Neural cell (in vitro differentiated cells): ENCODE data around the gene EGLN1. TPM values are rescaled to one million over a fixed set of nuclear protein-coding genes. Genes with fewer than 3 reads are reported as not detected.
A peak's percentile ranks its signal among the peaks of the same experiment; 100 is the strongest.

Source experiments
- H2AFZ ChIP-seq: fragments of 200-600, 300-800 bp; sonication (generic), shearing (Covaris generic); 2 replicates; pipeline ENCODE4 v1.6.0; 2014; ENCODE audit warnings: low read depth, mild to moderate bottlenecking, antibody characterized with exemption, low read length, moderate library complexity
- H3F3A ChIP-seq: fragments of 200-600 bp; shearing (Covaris generic); 2 replicates; pipeline ENCODE4 v1.6.1; 2016; ENCODE audit warnings: mild to moderate bottlenecking, moderate library complexity, mixed read lengths, antibody characterized with exemption, low read length; ENCODE audit not compliant: insufficient read depth, poor library complexity, severe bottlenecking
- H3K27ac ChIP-seq: fragments of 200-600, 300-800 bp; sonication (generic), shearing (Covaris generic); 2 replicates; pipeline ENCODE4 v1.5.1; 2014; ENCODE audit warnings: mild to moderate bottlenecking, low read length, moderate library complexity
- H3K27me3 ChIP-seq: fragments of 300-800, 200-600 bp; sonication (generic), shearing (Covaris generic); 2 replicates; pipeline ENCODE4 v1.6.0; 2014; ENCODE audit warnings: mild to moderate bottlenecking, low read depth, low read length, moderate library complexity; ENCODE audit not compliant: insufficient read depth
- H3K36me3 ChIP-seq: fragments of 300-800, 200-600 bp; sonication (generic), shearing (Covaris generic); 2 replicates; pipeline ENCODE4 v1.5.1; 2014; ENCODE audit warnings: mild to moderate bottlenecking, antibody characterized with exemption, low read length, moderate library complexity; ENCODE audit not compliant: insufficient read depth
- H3K4me2 ChIP-seq: fragments of 300-800, 200-600 bp; sonication (generic), shearing (Covaris generic); 2 replicates; pipeline ENCODE4 v1.6.0; 2014; ENCODE audit warnings: mild to moderate bottlenecking, low read length
- H3K4me3 ChIP-seq: fragments of 300-800, 200-600 bp; sonication (generic), shearing (Covaris generic); 2 replicates; pipeline ENCODE4 v1.5.1; 2014; ENCODE audit warnings: mild to moderate bottlenecking, low read length, moderate library complexity
- H3K79me2 ChIP-seq: fragments of 200-600 bp; shearing (Covaris generic); replicated peaks from 2 replicates; pipeline ENCODE4 v1.6.0; 2014; ENCODE audit warnings: mild to moderate bottlenecking, low read length, moderate library complexity; ENCODE audit not compliant: insufficient read depth
- H3K9ac ChIP-seq: fragments of 300-800, 200-600 bp; sonication (generic), shearing (Covaris generic); 2 replicates; pipeline ENCODE4 v1.6.1; 2016; ENCODE audit warnings: mild to moderate bottlenecking, low read length, mixed read lengths
- H3K9me2 ChIP-seq: fragments of 200-600 bp; shearing (Covaris generic); 2 replicates; pipeline ENCODE4 v1.6.1; 2016; ENCODE audit warnings: mild to moderate bottlenecking, low read length, mixed read lengths; ENCODE audit not compliant: insufficient read depth
- H3K9me3 ChIP-seq: fragments of 200-600, 300-800 bp; sonication (generic), shearing (Covaris generic); 2 replicates; pipeline ENCODE4 v1.6.1; 2016; ENCODE audit warnings: mild to moderate bottlenecking, mixed run types, low read length, moderate library complexity, mixed read lengths
- H4K20me1 ChIP-seq: fragments of 200-600 bp; shearing (Covaris generic); 2 replicates; pipeline ENCODE4 v1.6.1; 2016; ENCODE audit warnings: mild to moderate bottlenecking, mixed run types; ENCODE audit not compliant: insufficient read depth
- EP300 ChIP-seq: fragments of 450-650 bp; conservative IDR thresholded peaks from 2 replicates; pipeline ENCODE4 v1.6.1; 2014; ENCODE audit warnings: antibody characterized with exemption, mild to moderate bottlenecking, moderate library complexity; ENCODE audit not compliant: poor library complexity, severe bottlenecking
- EZH2 ChIP-seq: fragments of 200-600, 300-800 bp; shearing (Covaris generic), sonication (generic); IDR thresholded peaks from 2 replicates; pipeline ENCODE4 v1.6.1; 2014; ENCODE audit warnings: antibody characterized with exemption, low read length, borderline replicate concordance, mild to moderate bottlenecking; ENCODE audit not compliant: insufficient read depth, poor library complexity, severe bottlenecking
- MXI1 ChIP-seq: fragments of 450-650 bp; conservative IDR thresholded peaks from 2 replicates; pipeline ENCODE4 v1.6.1; 2014; ENCODE audit warnings: antibody characterized with exemption, mild to moderate bottlenecking; ENCODE audit not compliant: poor library complexity, severe bottlenecking
- POLR2AphosphoS5 ChIP-seq: IDR thresholded peaks from 2 replicates; pipeline ENCODE4 v1.6.1; 2012
- RAD21 ChIP-seq: fragments of 450-650 bp; conservative IDR thresholded peaks from 2 replicates; pipeline ENCODE4 v1.6.1; 2014; ENCODE audit warnings: antibody characterized with exemption, mild to moderate bottlenecking, moderate library complexity
- SMC3 ChIP-seq: fragments of 450-650 bp; conservative IDR thresholded peaks from 2 replicates; pipeline ENCODE4 v1.6.1; 2014; ENCODE audit warnings: antibody characterized with exemption, mild to moderate bottlenecking, moderate library complexity; ENCODE audit not compliant: poor library complexity
- TAF1 ChIP-seq: IDR thresholded peaks from 2 replicates; pipeline ENCODE4 v1.6.1; 2012; ENCODE audit warnings: low read depth
- polyA plus RNA-seq: library from polyadenylated mRNA; depleted of rRNA; stranded (reverse); fragments of >200 nt; gene quantifications from 2 replicates; pipeline ENCODE4 v1.2.3, GENCODE V29; 2014
- TF ChIP-seq, protein P1 (sequence below): fragments of 450-650 bp; IDR thresholded peaks from 2 replicates; pipeline ENCODE4 v1.5.1; 2014; ENCODE audit warnings: antibody characterized with exemption, mild to moderate bottlenecking, moderate library complexity; ENCODE audit not compliant: poor library complexity, severe bottlenecking
- TF ChIP-seq, protein P2 (sequence below): IDR thresholded peaks from 2 replicates; pipeline ENCODE4 v1.6.1; 2012; ENCODE audit warnings: borderline replicate concordance

The EGLN1 gene
- polyA plus RNA-seq, 1 donor from 2014 or later, result 33.2 TPM

DNA sequence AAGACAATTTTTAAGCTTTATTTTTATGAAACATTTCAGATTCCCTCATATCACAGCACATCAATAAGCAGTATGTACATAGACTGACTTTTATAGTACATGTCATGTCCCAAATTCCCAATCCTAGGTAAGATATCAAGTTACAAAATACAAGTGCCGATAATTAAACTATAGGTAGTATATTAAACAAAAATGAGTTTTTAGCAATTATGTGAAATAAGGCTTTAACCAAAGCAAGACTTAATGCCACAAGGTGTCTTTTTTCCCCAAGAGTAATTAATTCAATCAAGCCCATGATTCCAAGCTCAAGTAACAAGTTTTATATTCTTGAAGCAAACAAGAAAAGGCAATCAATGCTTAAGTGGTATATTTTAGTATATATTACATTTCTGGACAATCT, 89.3 kb downstream of the EGLN1 start:
- no peaks in the 10 kb centered on the region for H3K27me3 ChIP-seq
- H3K36me3 ChIP-seq, result no peaks in the 10 kb centered on the region
- H3K4me2 ChIP-seq, result peak overlapping the region; percentile 99
- peaks cover 47% of the 10 kb centered on the region for H3K79me2 ChIP-seq
- peak overlapping the region; percentile 85 for H3K4me3 ChIP-seq
- H3K27ac ChIP-seq, result no peak overlapping the region
- H3K9ac ChIP-seq, result no peak overlapping the region
- H4K20me1 ChIP-seq, result peaks cover 3% of the 10 kb centered on the region
- peaks cover 7% of the 10 kb centered on the region for H3F3A ChIP-seq
- no peak overlapping the region for H2AFZ ChIP-seq
- TF ChIP-seq POLR2AphosphoS5, result no peak
- no peak for TF ChIP-seq MXI1
- no peak for TF ChIP-seq EP300
- TF ChIP-seq, protein P1, sequence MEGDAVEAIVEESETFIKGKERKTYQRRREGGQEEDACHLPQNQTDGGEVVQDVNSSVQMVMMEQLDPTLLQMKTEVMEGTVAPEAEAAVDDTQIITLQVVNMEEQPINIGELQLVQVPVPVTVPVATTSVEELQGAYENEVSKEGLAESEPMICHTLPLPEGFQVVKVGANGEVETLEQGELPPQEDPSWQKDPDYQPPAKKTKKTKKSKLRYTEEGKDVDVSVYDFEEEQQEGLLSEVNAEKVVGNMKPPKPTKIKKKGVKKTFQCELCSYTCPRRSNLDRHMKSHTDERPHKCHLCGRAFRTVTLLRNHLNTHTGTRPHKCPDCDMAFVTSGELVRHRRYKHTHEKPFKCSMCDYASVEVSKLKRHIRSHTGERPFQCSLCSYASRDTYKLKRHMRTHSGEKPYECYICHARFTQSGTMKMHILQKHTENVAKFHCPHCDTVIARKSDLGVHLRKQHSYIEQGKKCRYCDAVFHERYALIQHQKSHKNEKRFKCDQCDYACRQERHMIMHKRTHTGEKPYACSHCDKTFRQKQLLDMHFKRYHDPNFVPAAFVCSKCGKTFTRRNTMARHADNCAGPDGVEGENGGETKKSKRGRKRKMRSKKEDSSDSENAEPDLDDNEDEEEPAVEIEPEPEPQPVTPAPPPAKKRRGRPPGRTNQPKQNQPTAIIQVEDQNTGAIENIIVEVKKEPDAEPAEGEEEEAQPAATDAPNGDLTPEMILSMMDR, result no peak
- no peak for TF ChIP-seq EZH2
- TF ChIP-seq, protein P2, sequence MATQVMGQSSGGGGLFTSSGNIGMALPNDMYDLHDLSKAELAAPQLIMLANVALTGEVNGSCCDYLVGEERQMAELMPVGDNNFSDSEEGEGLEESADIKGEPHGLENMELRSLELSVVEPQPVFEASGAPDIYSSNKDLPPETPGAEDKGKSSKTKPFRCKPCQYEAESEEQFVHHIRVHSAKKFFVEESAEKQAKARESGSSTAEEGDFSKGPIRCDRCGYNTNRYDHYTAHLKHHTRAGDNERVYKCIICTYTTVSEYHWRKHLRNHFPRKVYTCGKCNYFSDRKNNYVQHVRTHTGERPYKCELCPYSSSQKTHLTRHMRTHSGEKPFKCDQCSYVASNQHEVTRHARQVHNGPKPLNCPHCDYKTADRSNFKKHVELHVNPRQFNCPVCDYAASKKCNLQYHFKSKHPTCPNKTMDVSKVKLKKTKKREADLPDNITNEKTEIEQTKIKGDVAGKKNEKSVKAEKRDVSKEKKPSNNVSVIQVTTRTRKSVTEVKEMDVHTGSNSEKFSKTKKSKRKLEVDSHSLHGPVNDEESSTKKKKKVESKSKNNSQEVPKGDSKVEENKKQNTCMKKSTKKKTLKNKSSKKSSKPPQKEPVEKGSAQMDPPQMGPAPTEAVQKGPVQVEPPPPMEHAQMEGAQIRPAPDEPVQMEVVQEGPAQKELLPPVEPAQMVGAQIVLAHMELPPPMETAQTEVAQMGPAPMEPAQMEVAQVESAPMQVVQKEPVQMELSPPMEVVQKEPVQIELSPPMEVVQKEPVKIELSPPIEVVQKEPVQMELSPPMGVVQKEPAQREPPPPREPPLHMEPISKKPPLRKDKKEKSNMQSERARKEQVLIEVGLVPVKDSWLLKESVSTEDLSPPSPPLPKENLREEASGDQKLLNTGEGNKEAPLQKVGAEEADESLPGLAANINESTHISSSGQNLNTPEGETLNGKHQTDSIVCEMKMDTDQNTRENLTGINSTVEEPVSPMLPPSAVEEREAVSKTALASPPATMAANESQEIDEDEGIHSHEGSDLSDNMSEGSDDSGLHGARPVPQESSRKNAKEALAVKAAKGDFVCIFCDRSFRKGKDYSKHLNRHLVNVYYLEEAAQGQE, result no peak
- no peak for TF ChIP-seq RAD21
- TF ChIP-seq TAF1, result no peak
- TF ChIP-seq SMC3, result no peak
- no peaks in the 10 kb centered on the region for H3K9me3 ChIP-seq
- no peaks in the 10 kb centered on the region for H3K9me2 ChIP-seq

DNA sequence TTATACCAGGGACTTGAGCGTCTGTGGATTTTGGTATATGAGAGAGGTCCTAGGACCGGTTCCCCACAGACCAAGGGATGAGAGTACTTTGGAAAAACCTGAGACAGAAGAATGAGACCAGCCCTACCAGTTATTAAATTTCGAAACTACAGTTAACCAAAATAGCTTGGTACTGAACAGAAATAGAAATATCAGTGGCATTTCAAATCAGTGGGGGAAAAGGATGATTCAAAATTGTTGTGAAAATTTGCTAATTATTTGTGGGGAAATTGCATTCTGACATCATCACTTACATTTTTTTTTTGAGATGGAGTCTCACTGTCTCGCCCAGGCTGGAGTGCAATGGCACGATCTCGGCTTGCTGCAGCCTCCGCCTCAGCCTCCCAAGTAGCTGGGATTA, 92.6 kb downstream of the EGLN1 start:
- no peaks in the 10 kb centered on the region for H3K27me3 ChIP-seq
- no peaks in the 10 kb centered on the region for H3K36me3 ChIP-seq
- no peak overlapping the region for H3K9ac ChIP-seq
- no peaks in the 10 kb centered on the region for H3F3A ChIP-seq
- peaks cover 22% of the 10 kb centered on the region for H3K79me2 ChIP-seq
- no peaks in the 10 kb centered on the region for H4K20me1 ChIP-seq
- no peak overlapping the region for H3K4me2 ChIP-seq
- no peaks in the 10 kb centered on the region for H3K9me3 ChIP-seq
- no peaks in the 10 kb centered on the region for H3K9me2 ChIP-seq
- no peak overlapping the region for H3K4me3 ChIP-seq
- TF ChIP-seq EP300, result no peak
- TF ChIP-seq, protein P1, result no peak
- no peak for TF ChIP-seq MXI1
- no peak for TF ChIP-seq RAD21
- TF ChIP-seq, protein P2, result no peak
- no peak for TF ChIP-seq TAF1
- no peak for TF ChIP-seq SMC3
- TF ChIP-seq EZH2, result no peak
- no peak for TF ChIP-seq POLR2AphosphoS5
- no peak overlapping the region for H3K27ac ChIP-seq
- no peak overlapping the region for H2AFZ ChIP-seq
